HG02943 (cell line): ENCODE data around the gene ARMCX1.
"Not testable (repeated sequence)": the region's sequence is repeated elsewhere in the genome, so short reads cannot be mapped to it uniquely, and the experiment has no call there.

ENCODE experiments used
- ATAC-seq: cut with Tn5 transposase; IDR thresholded peaks from one replicate; pipeline ENCODE4 v1.9.1; 2021; ENCODE audit warnings: mild to moderate bottlenecking, low read depth, moderate library complexity; ENCODE audit not compliant: unreplicated experiment

The ARMCX1 gene

GRCh38 chrX:101550362-101550750 lies at the start of gene ARMCX1:
ARMCX1 (plus strand) TSS chrX:101550547; CDS start chrX:101552931, 2,384 bp downstream.
- ATAC-seq: no peak

GRCh38 chrX:101502929-101503328 lies 47.4 kb upstream of the ARMCX1 start:
- not testable (repeated sequence) for ATAC-seq

GRCh38 chrX:101507372-101507771 lies 43.0 kb upstream of the ARMCX1 start:
- ATAC-seq: no peak

- ATAC-seq: no peak
These were observed 42.4 kb upstream of the ARMCX1 start for GRCh38 chrX:101507986-101508385.

- ATAC-seq: no peak
These were observed 19.4 kb upstream of the ARMCX1 start for GRCh38 chrX:101530944-101531343.

- no peak for ATAC-seq
These were observed 11.2 kb upstream of the ARMCX1 start for GRCh38 chrX:101539116-101539515.

GRCh38 chrX:101550751-101551379 lies 518 bp downstream of the ARMCX1 start:
- ATAC-seq: no peak

GRCh38 chrX:101551380-101551767 lies 1.0 kb downstream of the ARMCX1 start:
- no peak for ATAC-seq

- no peak for ATAC-seq
These were observed 2.4 kb downstream of the ARMCX1 start for GRCh38 chrX:101552714-101553113.

- no peak for ATAC-seq
These were observed 14.3 kb downstream of the ARMCX1 start for GRCh38 chrX:101564651-101565050.

- ATAC-seq: peak; percentile 99
These were observed 45.5 kb downstream of the ARMCX1 start for GRCh38 chrX:101595739-101596419.

GRCh38 chrX:101599592-101599991 lies 49.2 kb downstream of the ARMCX1 start:
- ATAC-seq: not testable (repeated sequence)

- ATAC-seq: no peak
These were observed 51.7 kb downstream of the ARMCX1 start for GRCh38 chrX:101602077-101602476.
